Measurements from ENCODE around the gene CRACR2B. TPM values are rescaled to one million over a fixed set of nuclear protein-coding genes. Genes with fewer than 3 reads are reported as not detected.

CRACR2B gene
- polyA plus RNA-seq, 1 donor, result 17.3 TPM

- DNase-seq, result no peak
These were observed 42.4 kb downstream of the CRACR2B start for GRCh38 chr11:870127-870413.

- DNase-seq, result no peak
These were observed 42.7 kb downstream of the CRACR2B start for GRCh38 chr11:870418-870817.

- DNase-seq, result no peak
These were observed 43.8 kb downstream of the CRACR2B start for GRCh38 chr11:871472-871871.

GRCh38 chr11:872799-873198, 45.1 kb downstream of the CRACR2B start:
- DNase-seq, result no peak

- no peak for DNase-seq
These were observed 46.0 kb downstream of the CRACR2B start for GRCh38 chr11:873706-874105.

GRCh38 chr11:875203-875602, 47.5 kb downstream of the CRACR2B start:
- DNase-seq, result no peak

- no peak for DNase-seq
These were observed 48.1 kb downstream of the CRACR2B start for GRCh38 chr11:875769-876301.

GRCh38 chr11:876545-876944, 48.8 kb downstream of the CRACR2B start:
- DNase-seq, result no peak

- DNase-seq, result no peak
These were observed 49.8 kb downstream of the CRACR2B start for GRCh38 chr11:877565-877964.

GRCh38 chr11:880447-880846, 52.7 kb downstream of the CRACR2B start:
- no peak for DNase-seq

Other genes with a start within 250 kb of the CRACR2B start
- gene IRF7, start 212.0 kb upstream of the CRACR2B start, polyA plus RNA-seq (ENCODE audit: insufficient read length), result 17.5 TPM
- gene CDHR5, start 203.0 kb upstream of the CRACR2B start, polyA plus RNA-seq (ENCODE audit: insufficient read length), result 4.1 TPM
- 127 TPM for gene SCT, start 200.7 kb upstream of the CRACR2B start, polyA plus RNA-seq (ENCODE audit: insufficient read length)
- 1.2 TPM for gene DRD4, start 190.7 kb upstream of the CRACR2B start, polyA plus RNA-seq (ENCODE audit: insufficient read length)
- gene DEAF1, start 132.7 kb upstream of the CRACR2B start, polyA plus RNA-seq (ENCODE audit: insufficient read length), result 36.5 TPM
- gene TMEM80, start 132.1 kb upstream of the CRACR2B start, polyA plus RNA-seq (ENCODE audit: insufficient read length), result 21.0 TPM
- gene EPS8L2, start 121.7 kb upstream of the CRACR2B start, polyA plus RNA-seq (ENCODE audit: insufficient read length), result 3.7 TPM
- gene TALDO1, start 80.5 kb upstream of the CRACR2B start, polyA plus RNA-seq (ENCODE audit: insufficient read length), result 68.2 TPM
- 57.6 TPM for gene GATD1, start 50.4 kb upstream of the CRACR2B start, polyA plus RNA-seq (ENCODE audit: insufficient read length)
- gene CEND1, start 37.8 kb upstream of the CRACR2B start, polyA plus RNA-seq (ENCODE audit: insufficient read length), result 0.67 TPM
- 10.9 TPM for gene SLC25A22, start 29.6 kb upstream of the CRACR2B start, polyA plus RNA-seq (ENCODE audit: insufficient read length)
- gene PIDD1, start 22.7 kb upstream of the CRACR2B start, polyA plus RNA-seq (ENCODE audit: insufficient read length), result 11.9 TPM
- gene RPLP2, start 18.0 kb upstream of the CRACR2B start, polyA plus RNA-seq (ENCODE audit: insufficient read length), result 1,677 TPM
- gene PNPLA2, start 9.0 kb upstream of the CRACR2B start, polyA plus RNA-seq (ENCODE audit: insufficient read length), result 47.9 TPM
- gene CD151, start 5.0 kb downstream of the CRACR2B start, polyA plus RNA-seq (ENCODE audit: insufficient read length), result 189 TPM
- gene POLR2L, start 14.6 kb downstream of the CRACR2B start, polyA plus RNA-seq (ENCODE audit: insufficient read length), result 118 TPM
- 55.0 TPM for gene TSPAN4, start 14.9 kb downstream of the CRACR2B start, polyA plus RNA-seq (ENCODE audit: insufficient read length)
- gene CHID1, start 82.9 kb downstream of the CRACR2B start, polyA plus RNA-seq (ENCODE audit: insufficient read length), result 61.0 TPM
- gene AP2A2, start 98.0 kb downstream of the CRACR2B start, polyA plus RNA-seq (ENCODE audit: insufficient read length), result 49.7 TPM
- gene MUC6, start 208.8 kb downstream of the CRACR2B start, polyA plus RNA-seq (ENCODE audit: insufficient read length), result 0.10 TPM
- gene MUC2, start 247.0 kb downstream of the CRACR2B start, polyA plus RNA-seq (ENCODE audit: insufficient read length), result 0.05 TPM

All from hindlimb muscle (tissue), 1 donor.